Esophagus muscularis mucosa (tissue), 4 donors: ENCODE data around the gene POFUT1. TPM values are rescaled to one million over a fixed set of nuclear protein-coding genes. Genes with fewer than 3 reads are reported as not detected.

ENCODE experiments used
- DNase-seq: peaks from one replicate; pipeline ENCODE4 v3.0.0-alpha.2; 2017; ENCODE audit errors: extremely low spot score
- H3K27ac ChIP-seq, 4 donors: fragments of 200-600 bp; sonication (generic); replicated peaks in 1 of 4; 1 replicate in 3 of 4; 2 replicates in 1 of 4; pipeline ENCODE4 v1.5.1; 2016 to 2019; ENCODE audit warnings: mild to moderate bottlenecking in 1 of 4
- H3K27me3 ChIP-seq, 4 donors: fragments of 200-600 bp; sonication (generic); one replicate each; pipeline versions ENCODE4 v1.5.1 to v1.6.0; 2016 to 2019
- H3K36me3 ChIP-seq, 4 donors: fragments of 200-600 bp; sonication (generic); one replicate each; pipeline ENCODE4 v1.5.1; 2016 to 2019
- H3K4me1 ChIP-seq, 4 donors: fragments of 200-600 bp; sonication (generic); one replicate each; pipeline ENCODE4 v1.5.1; 2016 to 2019
- H3K4me3 ChIP-seq, 4 donors: fragments of 200-600 bp; sonication (generic); 1 replicate in 2 of 4; 2 replicates in 2 of 4; pipeline ENCODE4 v1.5.1; 2016 to 2019; ENCODE audit warnings: mild to moderate bottlenecking in 4 of 4, moderate library complexity in 1 of 4
- H3K9me3 ChIP-seq, 4 donors: fragments of 200-600 bp; sonication (generic); 1 replicate in 3 of 4; 2 replicates in 1 of 4; pipeline ENCODE4 v1.5.1; 2016 to 2019
- CTCF ChIP-seq, 3 experiments: fragments of 200-600 bp in 2 of 3; fragments of 450-650 bp in 1 of 3; sonication (generic) in 2 of 3; IDR thresholded peaks; one replicate each; pipeline ENCODE4 v1.5.1; 2017 to 2019; ENCODE audit warnings: antibody characterized with exemption in 3 of 3, mild to moderate bottlenecking in 2 of 3, moderate library complexity in 1 of 3
- EP300 ChIP-seq: sonication (generic); formaldehyde crosslinking; IDR thresholded peaks from one replicate; pipeline ENCODE4 v1.6.1; 2017; ENCODE audit warnings: antibody characterized with exemption
- POLR2A ChIP-seq: fragments of 450-650 bp; IDR thresholded peaks from one replicate; pipeline ENCODE4 v1.6.1; 2017; ENCODE audit warnings: antibody characterized with exemption, moderate library complexity, mild to moderate bottlenecking, low read depth
- POLR2AphosphoS5 ChIP-seq, 2 donors: sonication (generic); formaldehyde crosslinking; IDR thresholded peaks; one replicate each; pipeline ENCODE4 v1.6.1; 2017; ENCODE audit warnings: antibody characterized with exemption in 2 of 2
- WGBS: methylation state at CpG from one replicate; pipeline ENCODE4 v1.1.5; 2018; 5-methylcytosine and 5-hydroxymethylcytosine counted together
- intact Hi-C: fragments of 100-400 bp; cut with DNase I; formaldehyde crosslinking; loops from one replicate; pipeline ENCODE4 v1.15.1; 2023
- total RNA-seq, 4 donors: library from RNA; depleted of rRNA; stranded (reverse); fragments of >200 nt; gene quantifications; one replicate each; pipeline versions ENCODE4 v1.1.0 to v1.2.1, GENCODE V29; 2016

POFUT1 gene
- total RNA-seq, 4 donors from 2014 or later, result 21.7 to 31.9 (median 29.8) TPM

GRCh38 chr20:32160341-32160740, 47.3 kb upstream of the POFUT1 start:
- no peak for TF ChIP-seq EP300
- no peak for TF ChIP-seq POLR2A
- TF ChIP-seq POLR2AphosphoS5 (IDR thresholded peaks at IDR 0.05), result no peak
- no peak for TF ChIP-seq CTCF (IDR thresholded peaks at IDR 0.05)
- Histone ChIP-seq H3K27me3 (no peaks in the 10 kb centered on the region), H3K36me3 (peaks cover 62 to 90% (median 86%) of the 10 kb centered on the region in 4 donors), H3K4me3 (no peak overlapping the region), H3K9me3 (no peaks in the 10 kb centered on the region), H3K27ac (no peak overlapping the region), H3K4me1 (peaks cover 4 to 5% (median 5%) of the 10 kb centered on the region in 4 donors)
- intact Hi-C loops, result no loop called here
- 94% methylated on average over 4 of the region's 5 CpGs for WGBS
- DNase-seq, result no peak

GRCh38 chr20:32162351-32162750, 45.3 kb upstream of the POFUT1 start:
- no peak for DNase-seq
- intact Hi-C loops, result no loop called here
- H3K27me3 ChIP-seq, result no peaks in the 10 kb centered on the region
- no peak overlapping the region for H3K4me3 ChIP-seq
- TF ChIP-seq POLR2AphosphoS5 (IDR thresholded peaks at IDR 0.05), result no peak
- TF ChIP-seq EP300, result no peak
- no peak for TF ChIP-seq POLR2A
- no peak for TF ChIP-seq CTCF (IDR thresholded peaks at IDR 0.05)
- WGBS, result 55% methylated on average over 3 of the region's 3 CpGs
- H3K4me1 ChIP-seq, result no peaks in the 10 kb centered on the region
- peaks cover 70 to 100% (median 92%) of the 10 kb centered on the region in 4 donors for H3K36me3 ChIP-seq
- H3K27ac ChIP-seq, result no peak overlapping the region
- H3K9me3 ChIP-seq, result no peaks in the 10 kb centered on the region

GRCh38 chr20:32163951-32164350, 43.7 kb upstream of the POFUT1 start:
- DNase-seq, result no peak
- Histone ChIP-seq H3K27me3 (no peaks in the 10 kb centered on the region), H3K4me3 (no peak overlapping the region), H3K9me3 (no peaks in the 10 kb centered on the region), H3K4me1 (no peaks in the 10 kb centered on the region), H3K27ac (no peak overlapping the region), H3K36me3 (peaks cover 56 to 91% (median 77%) of the 10 kb centered on the region in 4 donors)
- 78% methylated on average over 5 of the region's 5 CpGs for WGBS
- TF ChIP-seq POLR2AphosphoS5 (IDR thresholded peaks at IDR 0.05), result no peak
- TF ChIP-seq POLR2A, result no peak
- TF ChIP-seq EP300, result no peak
- TF ChIP-seq CTCF (IDR thresholded peaks at IDR 0.05), result no peak
- intact Hi-C loops, result no loop called here

- Histone ChIP-seq H3K9me3 (no peaks in the 10 kb centered on the region), H3K36me3 (peaks cover 46 to 78% (median 65%) of the 10 kb centered on the region in 4 donors), H3K4me3 (no peak overlapping the region), H3K27ac (no peak overlapping the region), H3K4me1 (no peaks in the 10 kb centered on the region), H3K27me3 (no peaks in the 10 kb centered on the region)
- intact Hi-C loops, result no loop called here
- DNase-seq, result no peak
- 87% methylated on average over 21 of the region's 21 CpGs for WGBS
- TF ChIP-seq EP300 (no peak), POLR2A (no peak), POLR2AphosphoS5 (IDR thresholded peaks at IDR 0.05) (no peak), CTCF (IDR thresholded peaks at IDR 0.05) (no peak)
These were observed 42.5 kb upstream of the POFUT1 start for GRCh38 chr20:32164984-32165735.
